HepG2 (cell line): ENCODE measurements around the gene SLC28A1. TPM values are rescaled to one million over a fixed set of nuclear protein-coding genes. Genes with fewer than 3 reads are reported as not detected.

ENCODE experiments used
- ADNP ChIP-seq: sonication (generic); formaldehyde crosslinking; IDR thresholded peaks from 2 replicates; pipeline ENCODE4 v1.4.0; 2020; ENCODE audit warnings: missing genetic modification reagents
- AHR ChIP-seq: IDR thresholded peaks from 2 replicates; pipeline ENCODE4 v1.6.1; 2018; ENCODE audit warnings: missing genetic modification reagents, missing compliant biosample characterization
- FOXK1 ChIP-seq: sonication (generic); formaldehyde crosslinking; IDR thresholded peaks from 2 replicates; pipeline ENCODE4 v1.4.0; 2020; ENCODE audit warnings: low read depth, missing genetic modification reagents, borderline replicate concordance
- HNF4A ChIP-seq: sonication (generic); formaldehyde crosslinking; IDR thresholded peaks from 2 replicates; pipeline ENCODE4 v1.4.0; 2020; ENCODE audit warnings: missing genetic modification reagents
- MAX ChIP-seq: IDR thresholded peaks from 2 replicates; pipeline ENCODE4 v1.6.1; 2012; ENCODE audit warnings: inconsistent platforms
- PHF21A ChIP-seq: sonication (generic); formaldehyde crosslinking; IDR thresholded peaks from 2 replicates; pipeline ENCODE4 v1.5.0; 2020; ENCODE audit warnings: mild to moderate bottlenecking, missing genetic modification reagents
- POLR2A ChIP-seq, 2 experiments: IDR thresholded peaks; 2 replicates each; pipeline ENCODE4 v1.6.1; 2011; ENCODE audit warnings: low read depth in 2 of 2, low read length in 2 of 2, mild to moderate bottlenecking in 1 of 2, moderate library complexity in 1 of 2; ENCODE audit not compliant: insufficient read depth in 1 of 2
- SCMH1 ChIP-seq: sonication (generic); formaldehyde crosslinking; IDR thresholded peaks from 2 replicates; pipeline ENCODE4 v1.9.0; 2021; ENCODE audit warnings: missing genetic modification reagents, mild to moderate bottlenecking, borderline replicate concordance
- TOPORS ChIP-seq: sonication (generic); formaldehyde crosslinking; IDR thresholded peaks from 2 replicates; pipeline ENCODE4 v1.8.0; 2023; ENCODE audit warnings: mild to moderate bottlenecking, missing genetic modification reagents
- TSC22D2 ChIP-seq: sonication (generic); formaldehyde crosslinking; IDR thresholded peaks from 2 replicates; pipeline ENCODE4 v1.5.1; 2020; ENCODE audit warnings: missing genetic modification reagents, mild to moderate bottlenecking, borderline replicate concordance
- UBTF ChIP-seq: sonication (generic); formaldehyde crosslinking; IDR thresholded peaks from 2 replicates; pipeline ENCODE4 v1.4.0; 2020; ENCODE audit warnings: mild to moderate bottlenecking, missing genetic modification reagents
- ZFP90 ChIP-seq: sonication (generic); formaldehyde crosslinking; IDR thresholded peaks from 2 replicates; pipeline ENCODE4 v1.8.0; 2022; ENCODE audit warnings: missing genetic modification reagents, mild to moderate bottlenecking, inconsistent platforms, borderline replicate concordance
- ZFX ChIP-seq: sonication (generic); formaldehyde crosslinking; IDR thresholded peaks from 2 replicates; pipeline ENCODE4 v1.4.0; 2020; ENCODE audit warnings: mild to moderate bottlenecking, low read depth, missing genetic modification reagents, moderate library complexity
- ZFY ChIP-seq: sonication (generic); formaldehyde crosslinking; IDR thresholded peaks from 2 replicates; pipeline ENCODE4 v1.4.0; 2020; ENCODE audit warnings: missing genetic modification reagents
- ZGPAT ChIP-seq: IDR thresholded peaks from 2 replicates; pipeline ENCODE4 v1.6.1; 2016; ENCODE audit warnings: mild to moderate bottlenecking
- ZIK1 ChIP-seq: sonication (generic); formaldehyde crosslinking; IDR thresholded peaks from 2 replicates; pipeline ENCODE4 v1.5.0; 2020; ENCODE audit warnings: mild to moderate bottlenecking, low read depth, missing genetic modification reagents, borderline replicate concordance
- ZMYM2 ChIP-seq: sonication (generic); formaldehyde crosslinking; IDR thresholded peaks from 2 replicates; pipeline ENCODE4 v1.8.0; 2022; ENCODE audit warnings: mild to moderate bottlenecking, missing genetic modification reagents
- ZMYM4 ChIP-seq: sonication (generic); formaldehyde crosslinking; IDR thresholded peaks from 2 replicates; pipeline ENCODE4 v1.8.1; 2023; ENCODE audit warnings: mild to moderate bottlenecking, missing genetic modification reagents
- ZNF292 ChIP-seq: sonication (generic); formaldehyde crosslinking; IDR thresholded peaks from 2 replicates; pipeline ENCODE4 v1.8.1; 2022; ENCODE audit warnings: mild to moderate bottlenecking, low read depth, missing genetic modification reagents, borderline replicate concordance
- ZNF7 ChIP-seq: IDR thresholded peaks from 2 replicates; pipeline ENCODE4 v1.6.1; 2016; ENCODE audit warnings: missing biosample characterization, missing genetic modification reagents
- ZNF773 ChIP-seq: sonication (generic); formaldehyde crosslinking; IDR thresholded peaks from 2 replicates; pipeline ENCODE4 v1.4.0; 2020; ENCODE audit warnings: missing genetic modification reagents, borderline replicate concordance
- ZNF839 ChIP-seq: sonication (generic); formaldehyde crosslinking; IDR thresholded peaks from 2 replicates; pipeline ENCODE4 v1.4.0; 2020; ENCODE audit warnings: missing genetic modification reagents, mild to moderate bottlenecking, borderline replicate concordance
- polyA plus RNA-seq, 8 experiments: library from polyadenylated mRNA; depleted of rRNA in 3 of 8; stranded (reverse) in 7 of 8; unstranded in 1 of 8; fragments of >200 nt; fragmentation: Illumina TruSeq in 4 of 8; extraction: Trizol in 4 of 8; gene quantifications; 2 replicates each; pipeline versions ENCODE4 v1.2.1 to v1.2.3, GENCODE V29; 2011 to 2016; ENCODE audit warnings: low read depth in 4 of 8, missing spikeins in 1 of 8, mixed read lengths in 1 of 8; ENCODE audit not compliant: insufficient read depth in 1 of 8
- total RNA-seq, 5 experiments: library from RNA; depleted of rRNA; stranded (reverse); fragments of >200 nt; fragmentation: Illumina TruSeq; extraction: Trizol; gene quantifications; 2 replicates each; pipeline ENCODE4 v1.2.3, GENCODE V29; 2016; ENCODE audit warnings: low read depth in 1 of 5
- TF ChIP-seq, protein P1 (sequence below): sonication (generic); formaldehyde crosslinking; IDR thresholded peaks from 2 replicates; pipeline ENCODE4 v1.8.1; 2023; ENCODE audit warnings: mild to moderate bottlenecking, inconsistent platforms, moderate library complexity, missing genetic modification reagents, borderline replicate concordance
- TF ChIP-seq, protein P2 (sequence below): sonication (generic); formaldehyde crosslinking; IDR thresholded peaks from 2 replicates; pipeline ENCODE4 v1.8.0; 2022; ENCODE audit warnings: mild to moderate bottlenecking, missing genetic modification reagents

Gene SLC28A1
- total and polyA plus RNA-seq, 2 of the 13 experiments (the other 11 are each of a cell fraction or from before 2014, with no cell fraction given), result 0.31 to 5.8 TPM

GRCh38 chr15:84886211-84886983 is 1.9 kb downstream of the SLC28A1 start (continued):
- peak; percentile 56 for TF ChIP-seq ZGPAT (CRISPR knock-in tag)
- TF ChIP-seq FOXK1 (CRISPR knock-in tag), result no peak
- 0 out of 2 replicates have a peak, but pooled peaks have one; percentile 40 for TF ChIP-seq ZNF839
- peak in 1 of 2 experiments; percentile 44; a peak in 1 of 4 replicates for TF ChIP-seq POLR2A (IDR thresholded peaks at IDR 0.05; ENCODE audit: insufficient read depth in 1 of 2, low read depth in 2 of 2, low read length in 2 of 2)
- peak; percentile 35; the same call in 1 of the 2 replicates for TF ChIP-seq TSC22D2 (CRISPR knock-in tag)
- TF ChIP-seq ZMYM2 (CRISPR knock-in tag), result no peak
- TF ChIP-seq ZNF7 (CRISPR knock-in tag), result peak; percentile 94
- peak; percentile 41; the same call in 1 of the 2 replicates for TF ChIP-seq ZFY (CRISPR knock-in tag)
- TF ChIP-seq ZFX (CRISPR knock-in tag), result peak; percentile 92
- peak; percentile 31; the same call in 1 of the 2 replicates for TF ChIP-seq ZMYM4 (CRISPR knock-in tag)
- TF ChIP-seq SCMH1 (CRISPR knock-in tag), result no peak
- TF ChIP-seq HNF4A, result peak; percentile 56
- TF ChIP-seq ZNF773 (CRISPR knock-in tag), result no peak
- no peak for TF ChIP-seq TOPORS (CRISPR knock-in tag)
- peak; percentile 90 for TF ChIP-seq PHF21A
- no peak for TF ChIP-seq ZFP90 (CRISPR knock-in tag)
- TF ChIP-seq ZIK1 (CRISPR knock-in tag), result no peak
- peak; percentile 75 for TF ChIP-seq MAX
- peak; percentile 65; the same call in 1 of the 2 replicates for TF ChIP-seq AHR (CRISPR knock-in tag)
- TF ChIP-seq UBTF (CRISPR knock-in tag), result peak; percentile 71; the same call in 1 of the 2 replicates
- TF ChIP-seq, protein P1, sequence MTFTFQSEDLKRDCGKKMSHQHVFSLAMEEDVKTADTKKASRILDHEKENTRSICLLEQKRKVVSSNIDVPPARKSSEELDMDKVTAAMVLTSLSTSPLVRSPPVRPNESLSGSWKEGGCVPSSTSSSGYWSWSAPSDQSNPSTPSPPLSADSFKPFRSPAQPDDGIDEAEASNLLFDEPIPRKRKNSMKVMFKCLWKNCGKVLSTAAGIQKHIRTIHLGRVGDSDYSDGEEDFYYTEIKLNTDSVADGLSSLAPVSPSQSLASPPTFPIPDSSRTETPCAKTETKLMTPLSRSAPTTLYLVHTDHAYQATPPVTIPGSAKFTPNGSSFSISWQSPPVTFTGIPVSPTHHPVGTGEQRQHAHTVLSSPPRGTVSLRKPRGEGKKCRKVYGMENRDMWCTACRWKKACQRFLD, result no peak
- TF ChIP-seq ZNF292 (CRISPR knock-in tag), result peak; percentile 94; the same call in 1 of the 2 replicates
- no peak for TF ChIP-seq ADNP (CRISPR knock-in tag)
- TF ChIP-seq, protein P2, sequence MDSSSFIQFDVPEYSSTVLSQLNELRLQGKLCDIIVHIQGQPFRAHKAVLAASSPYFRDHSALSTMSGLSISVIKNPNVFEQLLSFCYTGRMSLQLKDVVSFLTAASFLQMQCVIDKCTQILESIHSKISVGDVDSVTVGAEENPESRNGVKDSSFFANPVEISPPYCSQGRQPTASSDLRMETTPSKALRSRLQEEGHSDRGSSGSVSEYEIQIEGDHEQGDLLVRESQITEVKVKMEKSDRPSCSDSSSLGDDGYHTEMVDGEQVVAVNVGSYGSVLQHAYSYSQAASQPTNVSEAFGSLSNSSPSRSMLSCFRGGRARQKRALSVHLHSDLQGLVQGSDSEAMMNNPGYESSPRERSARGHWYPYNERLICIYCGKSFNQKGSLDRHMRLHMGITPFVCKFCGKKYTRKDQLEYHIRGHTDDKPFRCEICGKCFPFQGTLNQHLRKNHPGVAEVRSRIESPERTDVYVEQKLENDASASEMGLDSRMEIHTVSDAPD, result peak; percentile 45; the same call in 1 of the 2 replicates
